Osteocyte (in vitro differentiated cells): ENCODE data around the gene UHRF2. TPM values are rescaled to one million over a fixed set of nuclear protein-coding genes. Genes with fewer than 3 reads are reported as not detected.
A peak's percentile ranks its signal among the peaks of the same experiment; 100 is the strongest.
"Not testable (repeated sequence)": the region's sequence is repeated elsewhere in the genome, so short reads cannot be mapped to it uniquely, and the experiment has no call there.

Source experiments
- DNase-seq: peaks from one replicate; pipeline ENCODE4 v3.0.0; 2021; ENCODE audit warnings: mixed read lengths; ENCODE audit not compliant: unreplicated experiment; ENCODE audit errors: extremely low spot score
- H3K27ac Mint-ChIP-seq: one replicate; pipeline ENCODE4 v1.8.0; 2021; ENCODE audit warnings: mild to moderate bottlenecking, mixed read lengths; ENCODE audit not compliant: unreplicated experiment
- H3K27me3 Mint-ChIP-seq: one replicate; pipeline ENCODE4 v1.8.0; 2021; ENCODE audit warnings: mixed read lengths; ENCODE audit not compliant: unreplicated experiment
- H3K36me3 Mint-ChIP-seq: one replicate; pipeline ENCODE4 v1.8.0; 2021; ENCODE audit warnings: mixed read lengths; ENCODE audit not compliant: unreplicated experiment
- H3K4me1 Mint-ChIP-seq: one replicate; pipeline ENCODE4 v1.8.0; 2021; ENCODE audit warnings: mixed read lengths; ENCODE audit not compliant: unreplicated experiment
- H3K4me3 Mint-ChIP-seq: one replicate; pipeline ENCODE4 v1.8.0; 2021; ENCODE audit warnings: mild to moderate bottlenecking, moderate library complexity, mixed read lengths; ENCODE audit not compliant: unreplicated experiment
- H3K9me3 Mint-ChIP-seq: one replicate; pipeline ENCODE4 v1.8.0; 2021; ENCODE audit warnings: mixed read lengths; ENCODE audit not compliant: unreplicated experiment
- total RNA-seq: library from RNA; stranded (reverse); gene quantifications from 2 replicates; pipeline ENCODE4 v1.2.1, GENCODE V29; 2021
- TF ChIP-seq, protein P1 (sequence below): fragments of 200-600 bp; sonication (generic); IDR thresholded peaks from 2 replicates; pipeline ENCODE4 v1.5.0; 2021; ENCODE audit warnings: antibody characterized with exemption, mild to moderate bottlenecking, moderate library complexity

UHRF2 gene
- total RNA-seq, 1 donor from 2014 or later: 69.6 TPM

DNA sequence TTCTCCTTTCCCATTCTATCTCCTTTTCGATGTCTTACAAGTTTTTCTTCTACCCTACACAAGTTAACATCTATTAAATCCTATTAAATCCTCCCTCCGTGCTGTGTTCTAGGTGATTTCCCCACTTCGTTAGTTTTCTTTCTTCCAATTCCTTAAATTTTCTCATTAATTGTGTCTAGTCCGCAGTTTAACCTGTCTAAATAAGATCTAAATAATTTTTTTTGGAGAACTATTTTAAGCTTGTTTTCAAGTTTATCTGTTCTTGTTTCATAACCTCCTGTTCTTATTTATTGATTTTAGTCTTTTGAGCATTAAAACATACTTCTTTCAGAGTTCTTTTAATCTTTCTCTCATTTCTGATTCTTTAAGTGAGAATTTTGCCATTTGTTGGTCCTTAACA, 109.3 kb downstream of the UHRF2 start:
- Mint-ChIP-seq H3K9me3 (peaks cover 9% of the 10 kb centered on the region), H3K27me3 (no peaks in the 10 kb centered on the region), H3K36me3 (peaks cover 37% of the 10 kb centered on the region), H3K4me3 (no peak overlapping the region), H3K4me1 (peaks cover 21% of the 10 kb centered on the region), H3K27ac (no peak overlapping the region)
- TF ChIP-seq, protein P1, sequence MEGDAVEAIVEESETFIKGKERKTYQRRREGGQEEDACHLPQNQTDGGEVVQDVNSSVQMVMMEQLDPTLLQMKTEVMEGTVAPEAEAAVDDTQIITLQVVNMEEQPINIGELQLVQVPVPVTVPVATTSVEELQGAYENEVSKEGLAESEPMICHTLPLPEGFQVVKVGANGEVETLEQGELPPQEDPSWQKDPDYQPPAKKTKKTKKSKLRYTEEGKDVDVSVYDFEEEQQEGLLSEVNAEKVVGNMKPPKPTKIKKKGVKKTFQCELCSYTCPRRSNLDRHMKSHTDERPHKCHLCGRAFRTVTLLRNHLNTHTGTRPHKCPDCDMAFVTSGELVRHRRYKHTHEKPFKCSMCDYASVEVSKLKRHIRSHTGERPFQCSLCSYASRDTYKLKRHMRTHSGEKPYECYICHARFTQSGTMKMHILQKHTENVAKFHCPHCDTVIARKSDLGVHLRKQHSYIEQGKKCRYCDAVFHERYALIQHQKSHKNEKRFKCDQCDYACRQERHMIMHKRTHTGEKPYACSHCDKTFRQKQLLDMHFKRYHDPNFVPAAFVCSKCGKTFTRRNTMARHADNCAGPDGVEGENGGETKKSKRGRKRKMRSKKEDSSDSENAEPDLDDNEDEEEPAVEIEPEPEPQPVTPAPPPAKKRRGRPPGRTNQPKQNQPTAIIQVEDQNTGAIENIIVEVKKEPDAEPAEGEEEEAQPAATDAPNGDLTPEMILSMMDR: no peak
- no peak for DNase-seq

DNA sequence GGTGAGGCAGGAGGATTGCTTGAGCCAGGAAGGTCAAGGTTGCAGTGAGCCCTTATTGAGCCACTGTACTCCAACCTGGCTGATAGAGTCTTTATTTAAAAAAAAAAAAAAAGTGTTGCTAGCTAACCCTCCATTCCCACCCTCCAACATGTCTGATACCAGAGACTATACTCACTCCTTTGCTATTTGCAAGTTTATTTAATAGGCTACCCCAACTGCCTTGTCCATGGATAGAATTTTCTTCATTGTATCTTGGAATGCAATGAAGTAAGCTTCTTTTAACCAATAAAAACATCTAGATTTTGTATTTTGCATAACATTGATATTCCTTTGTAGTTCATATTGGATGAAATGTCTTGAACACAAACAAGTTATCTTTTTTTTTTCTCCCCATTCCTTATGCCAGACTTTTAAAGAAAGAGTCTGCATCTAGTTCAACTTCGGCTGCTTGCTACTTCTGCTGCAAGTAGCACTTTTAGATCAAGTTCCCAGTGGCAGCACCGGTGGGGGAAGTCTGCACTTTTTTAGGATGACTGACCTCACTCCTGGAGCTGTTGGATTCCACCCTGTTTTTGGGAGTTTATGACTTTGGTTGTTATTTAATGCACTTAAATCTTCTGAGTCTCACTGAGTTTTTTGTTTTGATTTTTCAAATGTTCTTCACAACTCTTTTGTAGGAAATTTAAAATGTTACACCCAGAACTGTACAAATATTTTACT, 112.5 kb downstream of the UHRF2 start:
- Mint-ChIP-seq H3K4me3 (no peak overlapping the region), H3K27me3 (no peaks in the 10 kb centered on the region), H3K4me1 (peaks cover 21% of the 10 kb centered on the region), H3K27ac (peak overlapping the region; percentile 81), H3K36me3 (peaks cover 25% of the 10 kb centered on the region), H3K9me3 (peaks cover 9% of the 10 kb centered on the region)
- TF ChIP-seq, protein P1: no peak
- no peak for DNase-seq

DNA sequence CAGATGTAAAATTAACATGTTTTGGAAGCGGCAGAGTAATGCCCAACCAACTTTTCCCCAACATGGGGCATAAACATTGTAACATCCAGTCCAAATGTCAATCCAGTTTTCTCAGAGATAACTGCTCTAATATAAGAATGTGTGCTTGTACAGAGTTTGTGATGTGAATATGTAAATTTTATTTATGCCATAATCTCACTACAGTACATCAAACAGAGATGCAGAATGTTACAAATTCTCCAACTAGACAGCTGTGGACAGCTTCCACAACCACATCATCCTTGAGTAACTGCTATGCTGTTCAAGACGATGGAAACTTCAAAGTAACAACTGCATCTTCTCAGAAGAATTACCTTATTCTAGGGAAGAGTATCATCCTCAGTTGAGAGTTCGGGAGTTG, 122.6 kb downstream of the UHRF2 start:
- no peak overlapping the region for H3K4me3 Mint-ChIP-seq
- no peak overlapping the region for H3K27ac Mint-ChIP-seq
- H3K4me1 Mint-ChIP-seq: no peaks in the 10 kb centered on the region
- H3K27me3 Mint-ChIP-seq: no peaks in the 10 kb centered on the region
- TF ChIP-seq, protein P1: no peak
- no peaks in the 10 kb centered on the region for H3K9me3 Mint-ChIP-seq
- no peaks in the 10 kb centered on the region for H3K36me3 Mint-ChIP-seq
- no peak for DNase-seq

DNA sequence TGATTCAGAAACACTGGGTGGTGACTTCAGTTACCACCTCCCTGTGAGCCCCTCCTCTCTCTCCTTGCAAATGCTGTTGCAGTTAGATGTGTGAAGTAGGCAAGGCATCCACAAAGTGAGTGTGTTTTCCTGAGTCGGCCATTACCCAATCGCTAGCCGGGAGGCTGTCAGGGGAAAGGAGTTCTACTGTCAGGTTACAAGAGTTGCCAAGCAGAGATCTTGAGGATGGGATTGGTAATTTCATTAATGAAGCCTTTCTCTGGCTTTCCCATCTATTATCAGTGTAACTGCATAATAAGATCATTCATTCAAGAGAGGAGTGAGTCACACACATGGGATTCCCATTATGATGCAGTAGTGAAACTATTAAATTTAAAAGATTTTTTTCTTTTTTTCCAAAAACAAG, 125.7 kb downstream of the UHRF2 start:
- Mint-ChIP-seq H3K4me1 (no peaks in the 10 kb centered on the region), H3K4me3 (no peak overlapping the region), H3K9me3 (no peaks in the 10 kb centered on the region), H3K27ac (no peak overlapping the region), H3K36me3 (no peaks in the 10 kb centered on the region), H3K27me3 (no peaks in the 10 kb centered on the region)
- TF ChIP-seq, protein P1: no peak
- DNase-seq: no peak

DNA sequence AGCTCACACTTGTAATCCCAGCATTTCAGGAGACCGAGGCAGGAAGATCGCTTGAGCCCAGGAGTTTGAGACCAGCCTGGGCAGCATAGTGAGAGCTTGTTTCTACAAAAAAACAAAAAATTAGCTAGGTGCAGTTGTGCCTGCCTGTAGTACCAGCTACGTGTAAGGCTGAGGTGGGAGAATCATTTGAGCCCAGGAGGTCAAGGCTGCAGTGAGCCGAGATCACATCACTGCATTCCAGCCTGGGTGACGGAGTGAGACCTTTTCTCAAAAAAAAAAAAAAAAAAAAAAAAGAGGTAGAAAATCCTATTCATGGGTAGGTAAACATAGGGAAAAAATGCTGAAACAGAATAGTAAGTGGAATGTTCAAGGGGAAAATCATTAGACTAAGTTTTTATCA, 129.6 kb downstream of the UHRF2 start:
- DNase-seq, H3K4me3 Mint-ChIP-seq, H3K36me3 Mint-ChIP-seq, H3K27me3 Mint-ChIP-seq, H3K27ac Mint-ChIP-seq, H3K9me3 Mint-ChIP-seq, H3K4me1 Mint-ChIP-seq: not testable (repeated sequence)
